ENCODE data around the gene PICK1.

- TF ChIP-seq CTCF (conservative IDR thresholded peaks at IDR 0.05 in 1 of 2, IDR thresholded peaks at IDR 0.05 in 1 of 2; ENCODE audit: low read depth in 1 of 2, low read length in 2 of 2) (no peak), EZH2 (IDR thresholded peaks at IDR 0.05; ENCODE audit: low read length, missing control alignments) (no peak)
These were observed 25.0 kb downstream of the PICK1 start for GRCh38 chr22:38081941-38082828.

Measured in fibroblast of lung (primary cell).